GM12878 (cell line): ENCODE measurements around the gene KCTD19. TPM values are rescaled to one million over a fixed set of nuclear protein-coding genes. Genes with fewer than 3 reads are reported as not detected.

Source experiments
- ATAC-seq: fragments of 200-7000 bp; cut with Tn5 transposase; 3 replicates; pipeline ENCODE4 v1.9.1; 2020; ENCODE audit warnings: mild to moderate bottlenecking, moderate library complexity
- BruUV-seq: library from RNA; stranded (reverse); fragments of 400-500 nt; replicated peaks from 2 replicates; lab custom pipeline; 2021; lab: Mats Ljungman, UMichigan
- CTCF ChIA-PET: fragments of 300-600 bp; sonication (Branson Sonifier 250); formaldehyde crosslinking; extraction: SDS; loops from one replicate; lab custom pipeline; 2021; ENCODE audit warnings: inconsistent platforms; lab: Yijun Ruan, JAX
- POLR2A ChIA-PET: fragments of 350-600 bp; formaldehyde crosslinking; extraction: SDS; loops from one replicate; lab custom pipeline; 2021; ENCODE audit warnings: inconsistent platforms; lab: Charles Lee
- RAD21 ChIA-PET: fragments of 300-600 bp; sonication (Branson Sonifier 250); formaldehyde crosslinking; loops from one replicate; lab custom pipeline; 2023; ENCODE audit warnings: antibody characterized with exemption; ENCODE audit not compliant: unreplicated experiment; lab: Charles Lee
- SMC1A ChIA-PET: fragments of 300-600 bp; sonication (Branson Sonifier 250); formaldehyde crosslinking; loops from one replicate; lab custom pipeline; 2023; ENCODE audit not compliant: unreplicated experiment, uncharacterized antibody; lab: Charles Lee
- DNase-seq: peaks from one replicate; pipeline ENCODE4 v3.0.0-alpha.2; 2011; ENCODE audit warnings: low read depth, low spot score
- FAIRE-seq: peaks from 3 replicates; lab custom pipeline; 2011; peaks lifted over from hg19 to GRCh38; lab: Jason Lieb, UNC
- H2AFZ ChIP-seq: 2 replicates; pipeline ENCODE4 v1.6.0; 2011; ENCODE audit warnings: low read depth, low read length, control low read depth; ENCODE audit not compliant: control insufficient read depth
- H3K27ac ChIP-seq: 2 replicates; pipeline ENCODE4 v1.5.1; 2011; ENCODE audit warnings: control low read depth; ENCODE audit not compliant: control insufficient read depth, insufficient read depth
- H3K27me3 ChIP-seq, 2 experiments: replicated peaks in 1 of 2; 2 replicates each; pipeline versions ENCODE4 v1.6.0 to v1.6.1; 2011; ENCODE audit warnings: low read length in 1 of 2; ENCODE audit not compliant: control insufficient read depth in 2 of 2, insufficient read depth in 2 of 2
- H3K36me3 ChIP-seq, 2 experiments: 2 replicates each; pipeline ENCODE4 v1.5.1; 2011; ENCODE audit warnings: low read length in 1 of 2; ENCODE audit not compliant: control insufficient read depth in 2 of 2, insufficient read depth in 2 of 2
- H3K4me1 ChIP-seq: 2 replicates; pipeline ENCODE4 v1.6.1; 2011; ENCODE audit warnings: mild to moderate bottlenecking, low read length, moderate library complexity, mixed read lengths; ENCODE audit not compliant: control insufficient read depth, insufficient read depth
- H3K4me2 ChIP-seq: 2 replicates; pipeline ENCODE4 v1.6.0; 2011; ENCODE audit warnings: control low read depth; ENCODE audit not compliant: control insufficient read depth, insufficient read depth
- H3K4me3 ChIP-seq: fragments of 200-600 bp; sonication (generic); 2 replicates; pipeline ENCODE4 v1.5.1; 2016
- H3K79me2 ChIP-seq: 2 replicates; pipeline ENCODE4 v1.6.0; 2011; ENCODE audit warnings: low read length; ENCODE audit not compliant: control insufficient read depth, insufficient read depth
- H3K9ac ChIP-seq: 2 replicates; pipeline ENCODE4 v1.8.0; 2011; ENCODE audit warnings: low read length, control low read depth, mixed read lengths; ENCODE audit not compliant: control insufficient read depth, insufficient read depth
- H3K9me3 ChIP-seq: replicated peaks from 3 replicates; pipeline ENCODE4 v1.5.1; 2011; ENCODE audit warnings: mild to moderate bottlenecking, low read length; ENCODE audit not compliant: control insufficient read depth, insufficient read depth
- H4K20me1 ChIP-seq: 2 replicates; pipeline ENCODE4 v1.6.0; 2011; ENCODE audit not compliant: control insufficient read depth, insufficient read depth
- ATF2 ChIP-seq: IDR thresholded peaks from 2 replicates; pipeline ENCODE4 v1.6.1; 2012; ENCODE audit warnings: low read length, inconsistent platforms
- CBX3 ChIP-seq: fragments of 200-600 bp; sonication (generic); IDR thresholded peaks from 2 replicates; pipeline ENCODE4 v1.6.1; 2016; ENCODE audit warnings: low read depth, borderline replicate concordance
- EGR1 ChIP-seq, 2 experiments: IDR thresholded peaks; 1 replicate in 1 of 2; 2 replicates in 1 of 2; pipeline ENCODE4 v1.6.1; 2011 to 2012; ENCODE audit warnings: low read depth in 2 of 2, low read length in 2 of 2, borderline replicate concordance in 1 of 2, mild to moderate bottlenecking in 1 of 2, moderate library complexity in 1 of 2
- GABPA ChIP-seq: IDR thresholded peaks from 2 replicates; pipeline ENCODE4 v1.6.1; 2014; ENCODE audit warnings: antibody characterized with exemption, low read depth, mild to moderate bottlenecking, inconsistent platforms
- IRF4 ChIP-seq: IDR thresholded peaks from 2 replicates; pipeline ENCODE4 v1.6.1; 2011; ENCODE audit warnings: low read depth, low read length
- MEF2B ChIP-seq: fragments of 450-650 bp; IDR thresholded peaks from 2 replicates; pipeline ENCODE4 v1.6.1; 2018; ENCODE audit warnings: mild to moderate bottlenecking, moderate library complexity; ENCODE audit not compliant: partially characterized antibody, poor library complexity, severe bottlenecking
- MYB ChIP-seq: fragments of 150-350 bp; IDR thresholded peaks from 2 replicates; pipeline ENCODE4 v1.6.1; 2014; ENCODE audit warnings: mild to moderate bottlenecking, low read depth, low read length, borderline replicate concordance
- NR2F1 ChIP-seq: fragments of 450-650 bp; conservative IDR thresholded peaks from 2 replicates; pipeline ENCODE4 v1.6.1; 2017; ENCODE audit warnings: mild to moderate bottlenecking
- POLR2AphosphoS5 ChIP-seq: IDR thresholded peaks from 2 replicates; pipeline ENCODE4 v1.6.1; 2011; ENCODE audit warnings: mild to moderate bottlenecking, low read length, inconsistent platforms
- SIN3A ChIP-seq: IDR thresholded peaks from 2 replicates; pipeline ENCODE4 v1.6.1; 2012; ENCODE audit warnings: low read depth, low read length, improper control_type of control experiment
- SREBF1 ChIP-seq: IDR thresholded peaks from 2 replicates; pipeline ENCODE4 v1.6.1; 2012; ENCODE audit warnings: mild to moderate bottlenecking, low read length
- TCF7 ChIP-seq: IDR thresholded peaks from 2 replicates; pipeline ENCODE4 v1.6.1; 2014; ENCODE audit warnings: antibody characterized with exemption, borderline replicate concordance
- ZSCAN29 ChIP-seq: fragments of 450-650 bp; IDR thresholded peaks from 2 replicates; pipeline ENCODE4 v1.6.1; 2017; ENCODE audit warnings: mild to moderate bottlenecking, moderate library complexity
- WGBS: methylation state at CpG from one replicate; pipeline ENCODE4 v1.1.6; 2016; ENCODE audit warnings: low lambda C conversion rate; ENCODE audit not compliant: insufficient replicate concordance, insufficient coverage; ENCODE audit errors: missing lambda C conversion rate; 5-methylcytosine and 5-hydroxymethylcytosine counted together
- in situ Hi-C: fragments of 300-500 bp; cut with MboI; formaldehyde crosslinking; loops from 9 replicates; pipeline ENCODE4 v1.14.3; 2018; ENCODE audit warnings: mixed read lengths
- intact Hi-C: fragments of 100-400 bp; cut with micrococcal nuclease; formaldehyde crosslinking; loops from one replicate; pipeline ENCODE4 v1.14.2; 2022; ENCODE audit not compliant: unreplicated experiment
- polyA plus RNA-seq, 11 experiments: library from polyadenylated mRNA; depleted of rRNA in 4 of 11; unstranded in 6 of 11; stranded (reverse) in 5 of 11; fragments of >200 nt; fragmentation: Nextera tagmentation in 4 of 11; fragmentation: Illumina TruSeq in 1 of 11; extraction: Ambion mirVana in 4 of 11; extraction: Trizol in 1 of 11; gene quantifications; 1 replicate in 1 of 11; 2 replicates in 10 of 11; pipeline versions ENCODE4 v1.2.1 to v1.2.3, GENCODE V29; 2011 to 2016; ENCODE audit warnings: inconsistent platforms in 2 of 11, missing spikeins in 2 of 11, low read depth in 1 of 11
- total RNA-seq, 4 experiments: library from RNA; depleted of rRNA in 3 of 4; stranded (reverse); fragments of >200 nt in 3 of 4; fragmentation: Illumina TruSeq in 1 of 4; extraction: Trizol in 1 of 4; gene quantifications; 2 replicates each; pipeline versions ENCODE4 v1.2.1 to v1.2.3, GENCODE V29; 2013 to 2021

KCTD19 gene
- total and polyA plus RNA-seq, 10 of the 15 experiments (the other 5 are each of a cell fraction or from before 2014, with no cell fraction given), result 1.6 to 8.9 (median 3.9) TPM

DNA sequence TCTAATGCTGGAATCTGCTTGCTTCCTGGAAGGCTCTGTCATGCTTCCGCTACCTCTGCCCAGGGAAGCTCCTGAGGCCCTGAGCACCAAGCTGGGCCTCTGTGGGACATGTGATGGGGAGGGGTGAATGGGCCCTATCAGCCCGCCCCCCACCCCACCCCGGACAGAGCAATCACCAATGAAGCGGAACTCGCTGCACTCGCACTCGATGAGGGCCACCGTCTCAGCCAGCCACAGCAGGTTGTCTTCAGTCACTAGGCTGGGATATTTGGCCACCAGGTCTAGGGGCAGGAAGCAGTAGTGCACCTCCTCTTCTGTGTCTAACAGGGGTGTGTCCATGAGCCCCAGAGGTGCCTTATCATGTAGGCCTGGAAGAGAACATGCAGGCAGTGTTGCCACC lies 23.6 kb downstream of the KCTD19 start (continued):
- TF ChIP-seq GABPA (no peak), ZSCAN29 (no peak), POLR2AphosphoS5 (no peak), CBX3 (no peak), NR2F1 (no peak), EGR1 (IDR thresholded peaks at IDR 0.05; ENCODE audit: borderline replicate concordance in 1 of 2, low read depth in 2 of 2, low read length in 2 of 2) (no peak), TCF7 (no peak), SIN3A (no peak), SREBF1 (no peak), MEF2B (no peak), ATF2 (no peak), MYB (no peak)

DNA sequence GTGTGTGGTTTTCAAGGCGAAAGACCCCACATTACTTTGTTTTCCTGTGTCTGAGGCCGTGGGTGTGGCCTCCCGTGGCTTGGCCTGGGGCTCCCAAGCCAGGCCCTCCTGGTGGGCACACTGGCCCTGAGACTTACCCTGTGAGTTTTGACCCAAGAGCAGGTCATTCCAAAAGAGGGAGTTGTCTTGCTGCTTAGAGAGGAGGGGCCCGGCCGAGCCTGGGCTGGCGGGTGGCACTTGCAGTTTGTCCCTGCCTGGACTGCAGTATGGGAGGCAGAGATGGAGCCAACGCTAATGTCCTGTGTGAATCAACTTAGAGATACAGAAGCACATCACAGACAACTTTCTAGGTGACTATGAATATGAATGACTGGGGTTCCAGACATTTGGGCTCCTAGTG lies 24.5 kb downstream of the KCTD19 start:
- CTCF ChIA-PET, result interaction anchor here (0.7 kb wide), 1 partner anchor 18 kb away, joined by 4 read pairs; no protein-coding TSS in a partner anchor

More for the DNA sequence above, 24.5 kb downstream of the KCTD19 start:
- 33% methylated on average over 7 of the region's 7 CpGs for WGBS
- intact Hi-C loops (no loop called here), in situ Hi-C loops (no loop called here)
- Histone ChIP-seq H3K79me2 (no peaks in the 10 kb centered on the region), H3K27me3 (peaks cover 0 to 2% of the 10 kb centered on the region in 2 experiments; a peak in 1 of 4 replicates), H2AFZ (no peak overlapping the region), H3K9ac (no peak overlapping the region), H3K4me3 (no peak overlapping the region), H3K4me1 (no peaks in the 10 kb centered on the region), H4K20me1 (no peaks in the 10 kb centered on the region), H3K27ac (no peak overlapping the region), H3K4me2 (no peak overlapping the region), H3K36me3 (no peaks in the 10 kb centered on the region), H3K9me3 (no peaks in the 10 kb centered on the region)
- no peak for FAIRE-seq
- ChIA-PET POLR2A (no interaction called here), SMC1A (interaction anchor here (0.7 kb wide), 1 partner anchor 37 kb away, joined by 3 read pairs; no protein-coding TSS in a partner anchor), RAD21 (no interaction called here)
- no TSS peak for BruUV-seq
- no peak for DNase-seq
- no peak for TF ChIP-seq IRF4
- no peak; the same call in 2 of the 3 replicates for ATAC-seq
